NT2/D1 (cell line): ENCODE results near the gene CSNK1D.

Experiments
- DNase-seq: peaks from one replicate; pipeline ENCODE4 v3.0.0-alpha.2; 2011; ENCODE audit warnings: low read depth, low spot score
- H3K27me3 ChIP-seq: 2 replicates; pipeline ENCODE4 v1.6.0; 2011; ENCODE audit warnings: mild to moderate bottlenecking; ENCODE audit not compliant: insufficient read length, insufficient read depth
- H3K36me3 ChIP-seq: 2 replicates; pipeline ENCODE4 v1.6.1; 2011; ENCODE audit warnings: mild to moderate bottlenecking, low read length, mixed read lengths; ENCODE audit not compliant: insufficient read depth, insufficient read length
- H3K4me1 ChIP-seq: 2 replicates; pipeline ENCODE4 v1.5.1; 2011; ENCODE audit not compliant: insufficient read depth, insufficient read length
- H3K4me3 ChIP-seq: 2 replicates; pipeline ENCODE4 v1.5.1; 2011; ENCODE audit warnings: low read depth; ENCODE audit not compliant: insufficient read length
- H3K9ac ChIP-seq: 2 replicates; pipeline ENCODE4 v1.6.0; 2011; ENCODE audit warnings: low read depth; ENCODE audit not compliant: insufficient read length
- H3K9me3 ChIP-seq: 2 replicates; pipeline ENCODE4 v1.5.1; 2011; ENCODE audit warnings: mild to moderate bottlenecking, low read length; ENCODE audit not compliant: insufficient read depth
- SUZ12 ChIP-seq: IDR thresholded peaks from 2 replicates; pipeline ENCODE4 v1.6.1; 2011; ENCODE audit not compliant: insufficient read length, insufficient read depth; ENCODE audit errors: extremely low read depth
- YY1 ChIP-seq: IDR thresholded peaks from 2 replicates; pipeline ENCODE4 v1.6.1; 2011; ENCODE audit not compliant: insufficient read length, insufficient read depth
- ZNF274 ChIP-seq: IDR thresholded peaks from 2 replicates; pipeline ENCODE4 v1.6.1; 2011; ENCODE audit warnings: mild to moderate bottlenecking, low read depth, low read length

Gene CSNK1D

DNA sequence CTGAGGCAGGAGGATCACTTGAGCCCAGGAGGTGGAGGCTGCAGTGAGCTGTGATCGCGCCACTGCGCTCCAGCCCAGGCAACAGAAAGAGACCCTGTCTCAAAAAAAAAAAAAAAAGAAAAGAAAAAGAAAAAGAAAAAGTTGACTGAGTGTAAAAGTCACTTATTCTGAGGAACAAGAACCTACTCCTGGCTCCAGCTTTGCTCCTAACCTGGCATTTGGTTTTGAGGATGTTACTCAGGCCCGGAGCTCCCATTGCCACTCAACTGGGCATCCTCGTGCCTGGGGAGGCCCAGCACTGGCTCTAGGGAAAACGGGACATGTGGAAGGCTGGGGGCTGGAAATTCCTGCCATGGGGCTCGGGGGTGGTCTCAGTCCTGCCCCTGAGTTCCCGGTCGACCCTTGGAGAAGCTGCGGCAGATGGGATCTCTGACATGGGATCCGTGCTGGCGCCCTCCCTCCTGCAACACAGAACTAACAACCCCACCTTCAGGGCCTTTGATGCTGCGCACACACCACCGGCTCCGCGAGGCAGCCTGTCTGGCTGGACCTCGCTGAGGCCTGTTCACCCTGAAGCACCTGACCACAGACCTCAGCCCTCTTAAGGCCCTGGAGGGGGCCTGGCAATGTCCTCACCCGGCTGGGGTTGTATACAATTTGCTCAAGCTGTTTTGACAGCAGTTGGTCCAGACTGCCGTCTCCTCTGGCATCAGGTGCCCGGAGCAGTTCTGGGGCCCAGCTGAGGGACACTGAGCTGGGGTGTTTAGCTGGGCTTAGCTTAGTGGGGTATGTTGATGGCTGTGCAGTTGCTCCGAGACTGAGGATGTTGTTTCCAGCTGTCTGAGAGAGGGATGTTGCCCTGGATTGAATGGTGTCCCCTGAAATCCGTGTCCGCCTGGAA, 31.6 kb upstream of the CSNK1D start:
- no peak for TF ChIP-seq ZNF274
- no peak for TF ChIP-seq SUZ12
- no peak for TF ChIP-seq YY1
- DNase-seq = no peak
- Histone ChIP-seq H3K9ac (no peak overlapping the region), H3K27me3 (peaks cover 2% of the 10 kb centered on the region), H3K36me3 (no peaks in the 10 kb centered on the region), H3K4me3 (no peak overlapping the region), H3K9me3 (no peaks in the 10 kb centered on the region), H3K4me1 (peaks cover 29% of the 10 kb centered on the region)

DNA sequence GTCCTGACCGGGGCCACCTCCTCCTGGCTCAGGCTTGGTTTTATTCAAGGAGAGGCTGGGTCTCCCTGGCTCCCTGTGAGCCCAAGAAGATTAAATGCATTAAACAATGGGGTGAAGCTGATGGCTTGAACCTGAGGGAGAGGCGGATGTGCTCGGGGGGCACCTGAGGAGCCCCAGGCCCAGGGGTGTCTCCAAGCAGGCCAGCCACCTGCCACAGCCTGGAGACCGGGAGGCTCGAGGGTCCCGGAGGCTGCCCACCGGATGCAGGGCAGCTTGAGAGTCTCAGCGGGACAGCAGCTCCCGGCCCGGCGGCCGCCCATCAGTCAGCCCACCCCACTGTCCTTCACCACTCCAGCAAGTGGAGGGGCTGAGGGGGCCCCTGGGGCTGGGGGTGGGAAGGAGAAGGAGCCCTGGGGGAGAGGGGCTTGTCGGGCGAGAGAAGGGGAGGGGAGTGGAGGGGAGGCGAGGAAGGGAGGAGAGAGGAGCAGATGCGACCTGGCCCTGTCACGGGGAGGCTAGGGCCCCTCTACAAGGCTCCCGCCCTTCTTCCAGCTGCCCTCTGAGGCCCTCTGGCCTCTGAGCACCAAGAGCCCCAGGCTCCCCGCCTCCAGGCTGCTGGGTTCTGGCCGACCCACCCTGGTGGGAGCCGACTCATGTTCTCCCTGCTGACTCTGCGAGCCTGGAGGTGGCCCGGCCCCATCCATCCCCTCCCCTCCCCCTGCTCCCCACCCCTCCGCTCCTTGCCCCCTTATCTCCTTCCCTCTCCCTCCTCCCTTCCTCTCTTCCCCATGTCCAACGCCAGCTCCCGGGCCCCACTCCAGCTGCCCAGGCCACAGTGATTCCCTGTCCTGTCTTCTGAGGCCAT, 30.7 kb upstream of the CSNK1D start:
- H3K27me3 ChIP-seq = peaks cover 2% of the 10 kb centered on the region
- no peak for DNase-seq
- H3K4me1 ChIP-seq = peaks cover 29% of the 10 kb centered on the region
- no peaks in the 10 kb centered on the region for H3K9me3 ChIP-seq
- H3K9ac ChIP-seq = peak overlapping the region; percentile 3
- TF ChIP-seq SUZ12 = no peak
- TF ChIP-seq ZNF274 = no peak
- TF ChIP-seq YY1 = no peak
- H3K36me3 ChIP-seq = no peaks in the 10 kb centered on the region
- H3K4me3 ChIP-seq = no peak overlapping the region

DNA sequence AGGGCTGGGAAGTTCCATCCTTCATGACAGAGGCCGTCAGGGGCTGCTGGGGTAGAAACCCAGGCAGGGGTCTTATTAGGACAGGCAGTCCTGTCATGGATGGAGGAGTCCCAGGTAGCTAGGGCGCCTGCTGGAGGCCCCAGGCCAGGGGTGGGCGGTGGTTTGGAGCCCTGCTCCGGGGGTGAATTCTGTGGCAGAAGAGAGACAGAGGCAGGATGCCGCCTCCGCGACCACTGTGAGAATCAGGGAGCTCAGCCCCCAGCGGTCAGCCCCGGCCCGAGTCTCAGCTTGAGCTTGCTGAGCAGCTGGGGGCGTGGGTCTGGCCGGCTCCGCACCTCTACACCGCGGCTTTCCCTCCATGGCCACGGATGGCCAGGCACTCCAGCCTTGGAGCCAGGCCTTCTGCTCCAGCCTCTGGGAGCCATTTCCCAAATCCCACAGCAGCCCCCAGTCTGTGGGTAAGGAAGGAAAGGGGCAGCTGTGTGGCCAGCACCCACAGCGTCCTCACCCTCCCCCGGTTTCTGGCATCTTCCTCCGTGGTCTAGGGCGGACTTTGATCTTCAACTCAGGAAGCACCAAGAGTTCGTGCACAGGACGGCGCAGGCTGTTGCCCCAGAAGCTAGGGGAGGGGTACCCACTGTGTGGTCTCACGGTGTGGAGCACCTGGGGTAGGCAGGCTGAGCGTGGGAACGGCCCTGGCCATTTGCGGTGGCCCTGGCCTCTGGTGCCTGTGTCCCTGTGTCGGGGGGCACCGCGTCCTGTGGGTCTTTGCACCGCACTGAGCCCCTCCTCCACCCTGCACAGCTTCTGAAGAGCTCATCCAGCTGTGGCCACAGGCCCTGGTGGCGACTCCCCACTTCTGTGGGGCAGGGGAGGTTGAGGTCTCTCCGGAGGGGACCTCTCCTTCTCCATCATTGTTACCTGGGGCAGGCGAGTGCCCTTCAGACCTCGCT, 29.8 kb upstream of the CSNK1D start:
- TF ChIP-seq SUZ12 (no peak), YY1 (no peak), ZNF274 (no peak)
- H3K36me3 ChIP-seq = no peaks in the 10 kb centered on the region
- H3K4me1 ChIP-seq = peaks cover 29% of the 10 kb centered on the region
- DNase-seq = no peak
- H3K4me3 ChIP-seq = no peak overlapping the region
- peak overlapping the region; percentile 17 for H3K9ac ChIP-seq
- no peaks in the 10 kb centered on the region for H3K27me3 ChIP-seq
- H3K9me3 ChIP-seq = no peaks in the 10 kb centered on the region

DNA sequence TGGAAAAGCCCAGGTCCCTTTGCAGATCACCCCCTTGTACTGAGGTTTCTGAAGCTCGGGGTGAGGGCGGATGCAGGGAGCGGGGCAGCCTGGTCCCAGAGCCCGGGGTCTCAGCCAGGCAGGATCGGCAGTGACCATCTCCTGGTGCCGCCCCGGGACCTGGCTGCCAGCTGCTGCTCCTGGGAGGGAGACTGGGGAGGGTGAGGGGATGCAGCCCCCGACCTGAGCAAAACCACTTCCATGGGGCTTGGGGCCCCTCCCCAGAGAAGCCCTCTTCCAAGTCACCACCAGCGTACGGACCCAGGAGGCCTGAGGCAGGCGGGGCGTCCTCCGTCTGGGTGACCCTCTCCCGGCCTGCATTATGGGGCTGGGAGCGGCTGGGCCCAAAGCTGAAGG, 29.1 kb upstream of the CSNK1D start:
- H3K36me3 ChIP-seq = no peaks in the 10 kb centered on the region
- no peak overlapping the region for H3K4me3 ChIP-seq
- peaks cover 29% of the 10 kb centered on the region for H3K4me1 ChIP-seq
- H3K9ac ChIP-seq = peak overlapping the region; percentile 46
- no peaks in the 10 kb centered on the region for H3K9me3 ChIP-seq
- H3K27me3 ChIP-seq = no peaks in the 10 kb centered on the region
- DNase-seq = no peak
- TF ChIP-seq SUZ12 = no peak
- no peak for TF ChIP-seq YY1
- TF ChIP-seq ZNF274 = no peak

DNA sequence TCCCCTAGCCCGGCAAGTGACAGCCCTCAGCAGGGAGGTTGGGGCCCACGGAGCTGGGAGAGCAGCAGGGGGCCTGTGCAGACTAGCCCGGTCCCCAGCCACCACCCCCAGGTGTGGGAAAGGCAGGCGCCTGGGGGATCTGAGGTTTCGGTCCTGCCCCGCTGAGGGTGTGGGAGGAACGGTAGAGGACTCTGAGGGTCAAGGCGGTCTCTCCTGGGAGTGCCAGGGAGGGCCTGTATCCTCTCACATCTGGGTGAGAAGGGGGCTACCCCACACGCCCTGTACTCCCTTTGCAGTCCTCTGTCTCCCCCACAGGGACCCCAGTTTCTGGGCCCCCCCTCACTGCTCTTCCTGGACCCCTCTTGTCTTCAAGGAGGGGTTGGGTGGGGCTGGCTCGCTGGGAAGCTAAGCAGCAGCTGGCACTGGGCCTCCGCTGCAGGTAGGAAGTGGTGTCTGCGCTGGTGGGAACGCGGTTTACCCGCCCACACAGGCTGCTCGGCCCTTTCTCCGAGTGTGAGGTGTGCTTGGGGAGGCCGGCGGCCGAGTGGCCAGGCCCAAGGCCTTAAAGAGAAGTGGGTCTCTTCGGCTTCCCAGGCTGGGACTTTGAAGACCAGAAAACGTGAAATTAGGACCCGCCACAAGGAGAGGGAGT, 28.5 kb upstream of the CSNK1D start:
- no peak overlapping the region for H3K4me3 ChIP-seq
- H3K9ac ChIP-seq = peak overlapping the region; percentile 45
- no peaks in the 10 kb centered on the region for H3K36me3 ChIP-seq
- no peaks in the 10 kb centered on the region for H3K9me3 ChIP-seq
- no peak for TF ChIP-seq YY1
- no peak for TF ChIP-seq SUZ12
- TF ChIP-seq ZNF274 = no peak
- H3K27me3 ChIP-seq = no peaks in the 10 kb centered on the region
- H3K4me1 ChIP-seq = peaks cover 29% of the 10 kb centered on the region
- no peak for DNase-seq

DNA sequence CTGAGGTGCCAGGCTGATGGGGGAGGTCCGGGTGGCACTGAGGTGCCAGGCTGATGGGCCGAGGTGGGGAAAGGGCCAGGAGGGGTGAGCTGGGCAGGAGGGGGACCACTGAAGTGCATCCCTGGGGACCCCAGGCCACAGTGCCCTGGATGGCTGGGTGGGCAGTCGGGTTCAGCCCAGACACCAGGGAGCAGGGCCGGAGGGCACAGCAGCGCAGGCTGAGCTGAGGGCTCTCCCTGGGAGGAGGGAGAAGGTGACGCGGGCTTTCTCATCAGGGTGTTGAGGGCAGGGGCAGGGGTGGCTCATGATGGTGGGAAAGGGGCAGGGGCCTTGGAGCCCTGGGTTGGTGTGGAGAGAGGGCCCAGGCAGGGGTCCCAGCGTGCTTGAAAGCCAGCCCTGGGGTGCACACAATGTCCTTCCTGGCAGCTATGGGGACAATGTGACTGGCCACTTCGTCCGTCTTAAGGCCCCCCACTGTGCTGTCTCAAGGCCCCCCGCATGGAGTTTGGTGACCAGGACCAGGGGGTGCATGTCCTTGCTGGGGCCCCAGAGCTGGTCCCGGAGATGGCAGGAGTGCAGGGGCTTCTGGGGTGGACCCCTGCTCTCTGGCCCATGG, 27.9 kb upstream of the CSNK1D start:
- peak overlapping the region; percentile 45 for H3K9ac ChIP-seq
- H3K4me1 ChIP-seq = peaks cover 29% of the 10 kb centered on the region
- H3K27me3 ChIP-seq = no peaks in the 10 kb centered on the region
- H3K36me3 ChIP-seq = no peaks in the 10 kb centered on the region
- DNase-seq = no peak
- H3K9me3 ChIP-seq = no peaks in the 10 kb centered on the region
- no peak for TF ChIP-seq YY1
- no peak for TF ChIP-seq SUZ12
- TF ChIP-seq ZNF274 = no peak
- H3K4me3 ChIP-seq = no peak overlapping the region
